Tibial nerve (tissue), 3 donors: ENCODE measurements around the gene FBLN1.

Experiments
- POLR2A ChIP-seq, 2 donors: fragments of 450-650 bp; IDR thresholded peaks; one replicate each; pipeline ENCODE4 v1.6.1; 2017; ENCODE audit warnings: antibody characterized with exemption in 2 of 2, mild to moderate bottlenecking in 2 of 2, moderate library complexity in 2 of 2
- TF ChIP-seq, protein P1 (sequence below), 5 experiments: fragments of 200-600 bp in 3 of 5; fragments of 450-650 bp in 2 of 5; sonication (generic) in 3 of 5; IDR thresholded peaks; one replicate each; pipeline ENCODE4 v1.5.1; 2016 to 2019; ENCODE audit warnings: antibody characterized with exemption in 5 of 5, mild to moderate bottlenecking in 3 of 5, moderate library complexity in 2 of 5

DNA sequence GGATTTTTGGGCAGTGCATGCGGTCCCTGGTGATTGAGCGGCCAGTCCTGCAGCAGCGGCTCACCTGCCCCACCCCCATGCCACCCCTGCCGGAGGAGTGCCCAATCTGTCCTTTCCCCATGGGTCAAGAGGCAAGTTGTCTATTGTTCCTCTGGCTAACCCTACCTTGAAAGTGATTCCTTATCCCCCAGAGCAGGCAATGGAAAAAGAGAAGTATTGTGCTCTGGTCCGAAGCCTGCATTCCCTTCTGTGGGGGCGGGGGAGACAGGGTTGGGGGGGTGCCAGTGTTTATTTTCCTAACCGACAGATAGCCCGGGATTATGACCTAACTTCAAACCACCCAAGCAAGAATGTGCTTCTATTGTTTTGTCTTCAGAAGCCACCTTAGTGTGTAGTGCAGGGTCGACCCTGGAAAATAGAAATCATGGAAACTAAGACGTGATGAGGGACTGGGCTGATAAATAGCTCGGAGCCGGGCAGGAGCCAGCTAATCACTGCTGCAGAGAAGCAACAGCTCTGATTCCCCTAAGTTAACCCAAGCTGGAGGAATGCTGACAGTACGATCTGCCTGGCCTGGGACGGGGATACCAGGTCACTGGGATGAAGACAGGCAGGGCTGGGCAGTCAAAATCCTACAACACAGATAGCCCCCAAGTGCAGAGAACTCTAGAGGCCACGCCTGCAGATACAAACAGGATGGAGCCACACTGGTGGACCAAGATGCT is 130.3 kb downstream of the FBLN1 start:
- TF ChIP-seq, protein P1, sequence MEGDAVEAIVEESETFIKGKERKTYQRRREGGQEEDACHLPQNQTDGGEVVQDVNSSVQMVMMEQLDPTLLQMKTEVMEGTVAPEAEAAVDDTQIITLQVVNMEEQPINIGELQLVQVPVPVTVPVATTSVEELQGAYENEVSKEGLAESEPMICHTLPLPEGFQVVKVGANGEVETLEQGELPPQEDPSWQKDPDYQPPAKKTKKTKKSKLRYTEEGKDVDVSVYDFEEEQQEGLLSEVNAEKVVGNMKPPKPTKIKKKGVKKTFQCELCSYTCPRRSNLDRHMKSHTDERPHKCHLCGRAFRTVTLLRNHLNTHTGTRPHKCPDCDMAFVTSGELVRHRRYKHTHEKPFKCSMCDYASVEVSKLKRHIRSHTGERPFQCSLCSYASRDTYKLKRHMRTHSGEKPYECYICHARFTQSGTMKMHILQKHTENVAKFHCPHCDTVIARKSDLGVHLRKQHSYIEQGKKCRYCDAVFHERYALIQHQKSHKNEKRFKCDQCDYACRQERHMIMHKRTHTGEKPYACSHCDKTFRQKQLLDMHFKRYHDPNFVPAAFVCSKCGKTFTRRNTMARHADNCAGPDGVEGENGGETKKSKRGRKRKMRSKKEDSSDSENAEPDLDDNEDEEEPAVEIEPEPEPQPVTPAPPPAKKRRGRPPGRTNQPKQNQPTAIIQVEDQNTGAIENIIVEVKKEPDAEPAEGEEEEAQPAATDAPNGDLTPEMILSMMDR (IDR thresholded peaks at IDR 0.05), result no peak
- no peak for TF ChIP-seq POLR2A (IDR thresholded peaks at IDR 0.05)
